Testis (tissue), 2 donors: ENCODE measurements around the gene CLIP1.

Experiments used
- POLR2A ChIP-seq: fragments of 450-650 bp; IDR thresholded peaks from one replicate; pipeline ENCODE4 v1.6.1; 2017; ENCODE audit warnings: antibody characterized with exemption, mild to moderate bottlenecking, moderate library complexity
- TF ChIP-seq, protein P1 (sequence below), 3 experiments: fragments of 450-650 bp in 2 of 3; fragments of 200-600 bp in 1 of 3; sonication (generic) in 1 of 3; IDR thresholded peaks; one replicate each; pipeline ENCODE4 v1.5.1; 2016 to 2019; ENCODE audit warnings: antibody characterized with exemption in 3 of 3, mild to moderate bottlenecking in 2 of 3, moderate library complexity in 1 of 3

GRCh38 chr12:122454250-122454721 lies 31.8 kb upstream of the CLIP1 start:
- TF ChIP-seq, protein P1, sequence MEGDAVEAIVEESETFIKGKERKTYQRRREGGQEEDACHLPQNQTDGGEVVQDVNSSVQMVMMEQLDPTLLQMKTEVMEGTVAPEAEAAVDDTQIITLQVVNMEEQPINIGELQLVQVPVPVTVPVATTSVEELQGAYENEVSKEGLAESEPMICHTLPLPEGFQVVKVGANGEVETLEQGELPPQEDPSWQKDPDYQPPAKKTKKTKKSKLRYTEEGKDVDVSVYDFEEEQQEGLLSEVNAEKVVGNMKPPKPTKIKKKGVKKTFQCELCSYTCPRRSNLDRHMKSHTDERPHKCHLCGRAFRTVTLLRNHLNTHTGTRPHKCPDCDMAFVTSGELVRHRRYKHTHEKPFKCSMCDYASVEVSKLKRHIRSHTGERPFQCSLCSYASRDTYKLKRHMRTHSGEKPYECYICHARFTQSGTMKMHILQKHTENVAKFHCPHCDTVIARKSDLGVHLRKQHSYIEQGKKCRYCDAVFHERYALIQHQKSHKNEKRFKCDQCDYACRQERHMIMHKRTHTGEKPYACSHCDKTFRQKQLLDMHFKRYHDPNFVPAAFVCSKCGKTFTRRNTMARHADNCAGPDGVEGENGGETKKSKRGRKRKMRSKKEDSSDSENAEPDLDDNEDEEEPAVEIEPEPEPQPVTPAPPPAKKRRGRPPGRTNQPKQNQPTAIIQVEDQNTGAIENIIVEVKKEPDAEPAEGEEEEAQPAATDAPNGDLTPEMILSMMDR (IDR thresholded peaks at IDR 0.05) = no peak
- no peak for TF ChIP-seq POLR2A
